Astrocyte of the spinal cord (primary cell): Measurements from ENCODE around the gene CCR7.

ENCODE experiments used
- DNase-seq: peaks from one replicate; pipeline ENCODE4 v3.0.0; 2011; ENCODE audit warnings: low read depth, low spot score
- H3K4me3 ChIP-seq: 2 replicates; pipeline ENCODE4 v1.5.1; 2011; ENCODE audit warnings: low read depth, mild to moderate bottlenecking, low read length, moderate library complexity
- in situ Hi-C: cut with HindIII; loops from 2 replicates; pipeline ENCODE4 v1.10.0; 2017; ENCODE audit warnings: low sequenced_read_pairs
- TF ChIP-seq, protein P1 (sequence below): IDR thresholded peaks from 2 replicates; pipeline ENCODE4 v1.5.1; 2012; ENCODE audit warnings: low read depth, mild to moderate bottlenecking, low read length, inconsistent platforms

Gene CCR7

DNA sequence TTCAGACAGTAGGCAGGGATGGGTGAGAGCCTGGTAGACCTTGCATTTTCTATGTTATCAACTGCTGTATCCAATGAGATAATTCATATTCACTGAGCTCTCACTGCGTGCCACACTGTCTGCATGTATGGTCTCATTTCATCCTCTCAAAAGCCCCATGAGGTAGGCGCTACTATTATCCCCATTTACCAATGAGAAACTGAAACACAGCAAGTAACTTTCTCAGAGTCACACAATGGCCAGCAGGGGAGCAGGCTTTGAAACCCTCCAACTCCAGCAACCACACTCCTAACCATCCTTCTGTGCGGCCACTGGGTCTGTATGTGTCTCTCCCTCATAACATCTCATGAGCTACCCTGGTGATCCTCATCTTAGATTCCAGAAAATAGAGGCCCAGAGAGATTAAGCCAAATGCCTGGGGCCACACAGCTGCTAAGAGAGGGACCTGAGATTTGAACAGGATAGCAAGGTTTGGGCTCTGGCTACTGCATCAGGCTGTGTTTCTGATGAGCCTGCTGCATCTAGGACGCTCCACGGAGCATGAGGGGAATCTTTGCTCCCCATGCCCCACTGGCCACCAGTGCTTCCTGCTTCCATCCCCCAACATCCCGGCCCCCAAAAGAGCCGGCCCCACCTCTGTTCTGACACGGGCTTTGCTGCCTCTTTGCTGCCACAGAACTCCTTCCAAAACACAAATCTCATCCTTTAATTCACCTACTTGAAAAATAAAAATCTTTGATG is 3.2 kb downstream of the CCR7 start:
- TF ChIP-seq, protein P1, sequence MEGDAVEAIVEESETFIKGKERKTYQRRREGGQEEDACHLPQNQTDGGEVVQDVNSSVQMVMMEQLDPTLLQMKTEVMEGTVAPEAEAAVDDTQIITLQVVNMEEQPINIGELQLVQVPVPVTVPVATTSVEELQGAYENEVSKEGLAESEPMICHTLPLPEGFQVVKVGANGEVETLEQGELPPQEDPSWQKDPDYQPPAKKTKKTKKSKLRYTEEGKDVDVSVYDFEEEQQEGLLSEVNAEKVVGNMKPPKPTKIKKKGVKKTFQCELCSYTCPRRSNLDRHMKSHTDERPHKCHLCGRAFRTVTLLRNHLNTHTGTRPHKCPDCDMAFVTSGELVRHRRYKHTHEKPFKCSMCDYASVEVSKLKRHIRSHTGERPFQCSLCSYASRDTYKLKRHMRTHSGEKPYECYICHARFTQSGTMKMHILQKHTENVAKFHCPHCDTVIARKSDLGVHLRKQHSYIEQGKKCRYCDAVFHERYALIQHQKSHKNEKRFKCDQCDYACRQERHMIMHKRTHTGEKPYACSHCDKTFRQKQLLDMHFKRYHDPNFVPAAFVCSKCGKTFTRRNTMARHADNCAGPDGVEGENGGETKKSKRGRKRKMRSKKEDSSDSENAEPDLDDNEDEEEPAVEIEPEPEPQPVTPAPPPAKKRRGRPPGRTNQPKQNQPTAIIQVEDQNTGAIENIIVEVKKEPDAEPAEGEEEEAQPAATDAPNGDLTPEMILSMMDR: peak; percentile 23
- no peak for DNase-seq
- in situ Hi-C loops: no loop called here
- no peak overlapping the region for H3K4me3 ChIP-seq

DNA sequence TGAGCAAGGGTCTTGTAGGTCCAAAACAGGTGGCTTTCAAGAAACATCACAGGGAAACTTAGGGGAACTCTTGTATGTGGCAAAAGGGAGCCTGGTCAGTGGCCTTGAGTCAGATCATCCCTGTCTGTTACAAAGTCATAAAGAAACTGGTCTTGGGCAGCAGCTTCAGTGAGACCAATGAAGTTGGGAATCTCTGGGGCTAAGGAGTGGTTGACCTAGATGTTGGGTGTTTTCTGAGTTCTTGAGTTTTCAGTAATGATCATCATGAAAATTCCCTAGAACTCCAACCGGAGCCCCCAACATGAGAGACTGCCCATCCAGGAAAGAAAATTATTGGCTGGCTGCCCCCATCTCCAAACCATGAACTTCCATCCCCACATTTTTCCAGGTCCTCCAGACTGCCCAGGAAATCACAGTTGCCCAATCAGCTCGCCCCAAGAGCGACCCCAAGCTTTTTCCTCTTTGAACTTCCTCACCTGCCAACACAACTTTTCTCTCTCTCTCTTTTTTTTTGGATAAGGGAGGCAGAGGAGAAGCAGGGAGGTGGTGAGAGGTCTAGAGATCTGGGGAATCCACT is 3.9 kb downstream of the CCR7 start:
- TF ChIP-seq, protein P1: no peak
- DNase-seq: no peak
- in situ Hi-C loops: no loop called here
- no peak overlapping the region for H3K4me3 ChIP-seq

DNA sequence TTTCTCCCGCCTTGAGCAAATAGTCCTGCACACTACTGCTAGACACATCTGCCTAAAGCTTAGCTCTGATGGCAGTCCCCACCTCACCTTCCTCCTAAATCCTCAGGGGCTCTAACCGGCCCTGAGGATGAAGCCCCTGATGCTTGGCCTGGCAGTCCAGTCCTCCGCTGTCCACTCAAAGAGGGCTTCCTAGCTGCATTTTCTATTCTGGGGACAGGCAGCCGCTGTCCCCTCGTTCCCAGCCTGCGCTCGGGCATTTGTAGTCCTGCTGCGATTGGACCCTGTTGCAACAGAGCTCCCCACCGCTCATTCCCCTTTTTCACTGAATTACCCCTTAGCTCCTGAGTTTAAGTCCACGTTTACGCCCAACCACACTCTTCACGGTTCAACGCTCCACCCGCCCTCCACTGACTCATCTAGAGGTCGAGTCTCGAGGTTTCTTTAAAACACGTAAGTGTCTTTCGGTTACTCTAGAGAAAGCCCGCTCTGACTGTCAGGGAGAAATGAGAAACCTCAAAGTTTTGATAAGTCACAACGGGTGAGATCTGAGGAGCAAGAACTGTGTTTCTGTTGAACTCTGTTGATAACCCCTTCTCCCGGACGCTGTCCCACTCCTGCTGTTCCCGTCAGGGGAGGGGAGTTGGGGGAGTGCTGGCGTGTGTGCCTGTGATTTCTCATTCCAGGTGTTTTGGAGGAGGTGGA is 4.5 kb downstream of the CCR7 start:
- H3K4me3 ChIP-seq: no peak overlapping the region
- peak; percentile 89 for DNase-seq
- TF ChIP-seq, protein P1: no peak
- in situ Hi-C loops: no loop called here

GRCh38 chr17:40559954-40560591 is 5.2 kb downstream of the CCR7 start:
- peak; percentile 93 for DNase-seq
- in situ Hi-C loops: no loop called here
- TF ChIP-seq, protein P1: peak; percentile 99
- no peak overlapping the region for H3K4me3 ChIP-seq

GRCh38 chr17:40559564-40559916 is 5.7 kb downstream of the CCR7 start:
- H3K4me3 ChIP-seq: no peak overlapping the region
- in situ Hi-C loops: no loop called here
- TF ChIP-seq, protein P1: no peak
- DNase-seq: no peak

GRCh38 chr17:40558890-40559563 is 6.2 kb downstream of the CCR7 start:
- TF ChIP-seq, protein P1: no peak
- no peak for DNase-seq
- no peak overlapping the region for H3K4me3 ChIP-seq
- in situ Hi-C loops: no loop called here
